ENCODE results near the gene SPRR2F. TPM values are rescaled to one million over a fixed set of nuclear protein-coding genes. Genes with fewer than 3 reads are reported as not detected.
"Not testable (repeated sequence)": the region's sequence is repeated elsewhere in the genome, so short reads cannot be mapped to it uniquely, and the experiment has no call there.

The SPRR2F gene
- total and polyA plus RNA-seq, 2 experiments from 2014 or later: 2.9 to 25.7 TPM

- Histone ChIP-seq H3K4me3 (no peak overlapping the region), H3K27me3 (no peaks in the 10 kb centered on the region), H3K4me1 (ENCODE audit: low read depth) (peaks cover 2% of the 10 kb centered on the region), H3K36me3 (no peaks in the 10 kb centered on the region), H3K9me3 (ENCODE audit: low read depth) (no peaks in the 10 kb centered on the region), H3K27ac (peak overlapping the region; percentile 51)
- no peak for TF ChIP-seq CTCF (IDR thresholded peaks at IDR 0.05; ENCODE audit: low read depth, low read length)
- peak in 1 of 2 donors; percentile 27 for DNase-seq (ENCODE audit: low read depth in 1 of 2, low spot score in 1 of 2)
Measured at GRCh38 chr1:153122831-153123421, 9.6 kb upstream of the SPRR2F start.

- Histone ChIP-seq H3K4me3 (no peak overlapping the region), H3K36me3 (no peaks in the 10 kb centered on the region), H3K27me3 (no peaks in the 10 kb centered on the region), H3K27ac (no peak overlapping the region), H3K4me1 (ENCODE audit: low read depth) (peaks cover 2% of the 10 kb centered on the region), H3K9me3 (ENCODE audit: low read depth) (no peaks in the 10 kb centered on the region)
- no peak for DNase-seq (ENCODE audit: low read depth in 1 of 2, low spot score in 1 of 2)
- TF ChIP-seq CTCF (IDR thresholded peaks at IDR 0.05; ENCODE audit: low read depth, low read length): no peak
Measured at GRCh38 chr1:153120945-153121344, 7.6 kb upstream of the SPRR2F start.

- H3K4me3 ChIP-seq: no peak overlapping the region
- no peaks in the 10 kb centered on the region for H3K9me3 ChIP-seq (ENCODE audit: low read depth)
- no peaks in the 10 kb centered on the region for H3K36me3 ChIP-seq
- TF ChIP-seq CTCF (IDR thresholded peaks at IDR 0.05; ENCODE audit: low read depth, low read length): no peak
- peak overlapping the region; percentile 55 for H3K27ac ChIP-seq
- DNase-seq (ENCODE audit: low read depth in 1 of 2, low spot score in 1 of 2): peak in 1 of 2 donors; percentile 6
- peaks cover 2% of the 10 kb centered on the region for H3K4me1 ChIP-seq (ENCODE audit: low read depth)
- no peaks in the 10 kb centered on the region for H3K27me3 ChIP-seq
Measured at GRCh38 chr1:153119491-153119971, 6.2 kb upstream of the SPRR2F start.

GRCh38 chr1:153115264-153115663, 1.9 kb upstream of the SPRR2F start:
- DNase-seq (ENCODE audit: low read depth in 1 of 2, low spot score in 1 of 2); H3K27me3 ChIP-seq; H3K9me3 ChIP-seq (ENCODE audit: low read depth); H3K27ac ChIP-seq; H3K36me3 ChIP-seq; H3K4me1 ChIP-seq (ENCODE audit: low read depth); H3K4me3 ChIP-seq: not testable (repeated sequence)

GRCh38 chr1:153112454-153112853, 862 bp downstream of the SPRR2F start:
- not testable (repeated sequence) for H3K27me3 ChIP-seq, H3K27ac ChIP-seq

GRCh38 chr1:153100245-153100644, 13.1 kb downstream of the SPRR2F start:
- no peak for TF ChIP-seq CTCF (IDR thresholded peaks at IDR 0.05; ENCODE audit: low read depth, low read length)
- peak in 1 of 2 donors; percentile 4 for DNase-seq (ENCODE audit: low read depth in 1 of 2, low spot score in 1 of 2)
- Histone ChIP-seq H3K9me3 (ENCODE audit: low read depth) (no peaks in the 10 kb centered on the region), H3K27me3 (no peaks in the 10 kb centered on the region), H3K27ac (no peak overlapping the region), H3K36me3 (no peaks in the 10 kb centered on the region), H3K4me1 (ENCODE audit: low read depth) (no peaks in the 10 kb centered on the region), H3K4me3 (no peak overlapping the region)

More at GRCh38 chr1:153112454-153112853, 862 bp downstream of the SPRR2F start:
- H3K9me3 ChIP-seq (ENCODE audit: low read depth); H3K36me3 ChIP-seq; H3K4me1 ChIP-seq (ENCODE audit: low read depth); DNase-seq (ENCODE audit: low read depth in 1 of 2, low spot score in 1 of 2); H3K4me3 ChIP-seq: not testable (repeated sequence)

All from cardiac muscle cell (in vitro differentiated cells and primary cell).